GM21825 (cell line): ENCODE data around the gene STK16.
A peak's percentile ranks its signal among the peaks of the same experiment; 100 is the strongest.
"Not testable (repeated sequence)": the region's sequence is repeated elsewhere in the genome, so short reads cannot be mapped to it uniquely, and the experiment has no call there.

Experiments
- ATAC-seq: cut with Tn5 transposase; IDR thresholded peaks from one replicate; pipeline ENCODE4 v1.9.1; 2021; ENCODE audit warnings: mild to moderate bottlenecking, moderate library complexity; ENCODE audit not compliant: unreplicated experiment

Gene STK16

DNA sequence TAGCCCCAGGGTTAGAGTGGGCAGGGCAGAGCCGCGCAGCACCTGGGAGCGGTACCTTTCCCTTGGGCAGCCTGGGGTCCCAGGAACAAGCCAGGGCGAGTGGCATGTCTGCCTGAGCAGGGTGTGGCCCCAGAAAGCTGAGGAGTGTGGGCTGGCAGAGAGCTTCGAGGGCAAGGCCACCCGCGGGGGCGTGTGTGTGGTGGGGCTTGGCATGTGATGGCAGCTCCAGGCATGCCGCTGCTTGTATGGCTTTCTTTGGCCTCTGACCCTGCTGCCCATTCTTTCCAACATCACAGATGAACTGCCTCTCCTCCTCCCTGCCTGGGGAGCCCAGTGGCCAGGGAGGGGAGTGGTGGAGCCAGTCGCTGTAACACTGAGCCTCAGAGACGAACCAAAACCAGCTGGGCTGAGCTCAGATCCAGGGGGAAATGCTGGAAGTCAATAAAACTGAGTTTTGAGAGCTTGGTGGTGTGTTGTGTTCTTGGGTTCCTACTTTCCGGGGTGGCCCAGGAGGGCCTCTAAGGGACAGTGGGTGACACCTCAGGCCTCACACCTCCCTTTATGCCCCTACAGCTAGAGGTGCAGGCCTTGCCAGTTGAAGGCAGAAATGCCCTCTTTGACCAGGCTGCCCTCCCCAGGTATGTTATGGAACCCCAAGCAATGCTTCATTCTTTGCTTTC lies 41.3 kb downstream of the STK16 start:
- no peak for ATAC-seq

DNA sequence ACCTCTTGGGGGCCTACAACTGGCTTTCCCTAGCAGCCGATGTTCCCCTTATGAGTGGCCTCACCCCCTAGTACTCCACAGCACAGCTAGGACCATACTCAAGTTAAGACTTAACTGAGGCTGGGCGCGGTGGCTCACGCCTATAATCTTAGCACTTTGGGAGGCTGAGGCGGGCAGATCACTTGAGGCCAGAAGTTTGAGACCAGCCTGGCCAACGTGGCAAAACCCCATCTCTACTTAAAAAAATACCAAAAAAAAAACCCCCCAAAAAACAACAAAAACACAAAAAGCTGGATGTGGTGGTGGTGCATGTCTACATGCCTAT lies 41.8 kb downstream of the STK16 start:
- ATAC-seq: not testable (repeated sequence)

DNA sequence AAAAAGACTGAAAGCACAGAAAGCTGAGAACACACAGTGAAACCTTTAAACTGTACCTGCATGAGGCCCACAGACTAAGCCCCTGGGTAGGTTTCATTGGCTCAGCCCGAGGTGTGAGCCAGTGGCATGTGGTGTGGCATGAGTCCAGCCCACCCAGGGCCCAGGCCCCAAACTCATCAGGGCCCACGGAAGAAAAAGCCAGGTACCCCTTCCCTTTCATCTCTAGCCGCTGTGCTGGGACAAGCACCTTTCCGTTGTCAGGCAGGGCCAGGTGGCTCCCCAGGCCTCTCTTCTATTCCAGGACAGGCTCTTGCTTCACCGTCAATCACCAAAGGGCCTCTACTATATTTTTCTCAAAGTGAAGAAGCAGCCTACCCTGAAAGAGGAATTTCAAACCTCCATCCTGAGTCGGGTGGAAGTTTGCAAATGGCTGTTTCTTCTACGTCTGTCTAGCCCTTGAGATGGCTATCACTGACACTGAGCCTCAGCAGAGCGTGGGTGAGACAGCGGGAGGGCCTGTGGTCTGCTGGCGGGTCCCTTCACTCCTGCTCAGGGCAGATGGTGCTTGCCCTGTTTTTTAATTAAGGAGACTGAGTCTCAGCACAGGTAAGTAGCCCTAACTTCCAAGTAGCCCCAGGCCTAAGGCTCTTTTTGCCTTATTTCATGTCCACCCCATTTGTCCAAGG lies 42.4 kb downstream of the STK16 start:
- no peak for ATAC-seq

GRCh38 chr2:219289195-219289536 lies 43.9 kb downstream of the STK16 start:
- no peak for ATAC-seq

GRCh38 chr2:219289537-219290361 lies 44.5 kb downstream of the STK16 start:
- no peak for ATAC-seq

- ATAC-seq: no peak
These were observed 45.3 kb downstream of the STK16 start for GRCh38 chr2:219290381-219291171.

GRCh38 chr2:219291394-219291793 lies 46.1 kb downstream of the STK16 start:
- ATAC-seq: no peak

GRCh38 chr2:219291910-219292490 lies 46.7 kb downstream of the STK16 start:
- ATAC-seq: no peak

DNA sequence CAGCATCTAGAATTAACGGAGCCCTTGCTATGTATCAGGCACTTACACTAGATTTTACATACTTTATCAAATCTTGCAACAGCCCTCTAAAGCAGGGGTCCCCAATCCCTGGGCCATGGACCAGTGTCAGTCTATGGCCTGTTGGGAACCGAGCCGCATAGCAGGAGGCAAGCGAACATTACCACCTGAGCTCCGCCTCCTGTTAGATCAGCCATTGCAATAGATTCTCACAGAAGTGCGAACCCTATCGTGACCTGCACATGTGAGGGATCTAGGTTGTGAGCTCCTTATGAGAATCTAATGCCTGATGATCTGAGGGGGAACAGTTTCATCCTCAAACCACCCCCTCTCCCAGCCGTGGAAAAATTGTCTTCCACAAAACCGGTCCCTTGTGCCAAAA lies 47.3 kb downstream of the STK16 start:
- no peak for ATAC-seq

GRCh38 chr2:219293736-219294231 lies 48.5 kb downstream of the STK16 start:
- ATAC-seq: no peak

- ATAC-seq: peak; percentile 91
These were observed 49.4 kb downstream of the STK16 start for GRCh38 chr2:219294356-219295351.

- no peak for ATAC-seq
These were observed 50.9 kb downstream of the STK16 start for GRCh38 chr2:219296142-219296541.

- ATAC-seq: no peak
These were observed 51.5 kb downstream of the STK16 start for GRCh38 chr2:219296631-219297391.

DNA sequence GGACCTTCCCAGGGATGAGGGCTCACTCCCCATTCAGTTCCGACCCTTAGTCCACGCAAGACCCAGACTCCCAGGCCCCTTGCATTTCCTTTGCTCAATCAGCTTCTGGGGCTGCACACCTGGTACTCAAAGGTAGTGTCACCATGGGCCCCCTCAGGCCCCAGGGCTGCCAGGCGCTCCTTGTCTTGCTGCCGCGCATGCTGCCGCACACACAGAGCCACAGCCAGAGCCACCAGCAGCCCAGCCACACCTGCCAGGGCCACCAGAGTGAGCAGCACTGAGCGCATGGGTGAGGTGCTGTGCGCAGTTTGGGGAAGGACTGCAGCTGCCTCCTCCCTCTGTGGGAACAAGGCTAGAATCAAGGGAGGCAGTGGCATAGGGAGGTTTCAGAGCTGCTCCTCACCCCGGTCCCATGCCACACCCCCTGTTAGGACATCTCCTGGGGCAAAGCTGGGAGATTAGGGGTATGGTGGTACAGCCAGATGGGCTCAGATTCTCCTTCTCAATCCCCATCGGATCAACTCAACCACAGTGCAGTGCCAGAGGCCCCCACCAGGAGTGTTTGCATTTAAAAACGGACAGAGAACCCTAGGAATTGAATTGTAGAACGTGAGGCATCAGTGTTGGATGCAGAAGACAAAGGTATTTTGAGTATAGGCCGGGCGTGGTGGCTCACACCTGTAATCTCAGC lies 52.6 kb downstream of the STK16 start:
- ATAC-seq: no peak

- peak; percentile 44 for ATAC-seq
These were observed 53.6 kb downstream of the STK16 start for GRCh38 chr2:219298759-219299371.

DNA sequence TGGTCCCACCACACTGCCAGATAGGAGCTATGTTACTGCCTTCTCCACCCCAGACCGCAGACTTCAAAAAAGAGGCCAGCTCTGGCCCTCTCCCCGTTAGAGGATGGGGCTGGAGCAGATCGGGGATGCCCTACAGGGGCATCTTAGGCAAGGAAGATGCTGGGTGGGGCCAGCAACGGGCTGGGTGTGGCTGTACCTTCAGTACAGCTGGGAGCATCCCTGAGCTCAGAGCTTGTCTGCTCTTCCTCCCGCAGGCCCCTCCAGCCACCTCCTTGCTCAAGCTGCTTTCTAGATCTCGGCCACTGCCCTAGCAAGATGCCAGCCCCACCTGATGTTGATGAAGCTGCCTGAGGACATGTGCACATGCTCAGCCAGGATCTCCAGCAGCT lies 54.1 kb downstream of the STK16 start:
- ATAC-seq: no peak
